ENCODE results near the gene COQ2.
"Not testable (repeated sequence)": the region's sequence is repeated elsewhere in the genome, so short reads cannot be mapped to it uniquely, and the experiment has no call there.

COQ2 gene

DNA sequence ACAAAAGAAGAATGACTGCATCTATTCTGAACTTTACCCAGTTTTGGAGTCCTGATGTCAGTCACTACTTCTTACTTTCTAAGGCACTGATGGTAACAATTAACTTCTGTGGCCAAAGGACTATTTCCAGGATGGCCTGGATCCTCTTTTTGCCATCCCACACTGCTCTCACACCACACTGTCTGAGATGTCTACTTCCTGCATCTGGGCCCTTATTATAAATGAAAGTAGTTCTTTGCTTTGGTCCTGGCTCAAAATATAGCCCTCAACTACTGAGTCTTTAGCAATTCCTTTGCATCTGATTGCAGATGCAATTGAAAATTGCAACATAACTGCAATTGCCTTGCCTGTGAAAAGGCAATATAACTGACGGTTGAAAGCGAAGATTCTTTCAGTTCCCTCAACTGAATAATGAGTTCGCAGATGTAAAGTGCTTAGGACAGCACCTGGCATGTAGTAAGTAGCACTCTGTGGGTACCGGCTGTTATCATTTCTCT, 44.2 kb downstream of the COQ2 start:
- DNase-seq: no peak
- Mint-ChIP-seq H3K27ac (no peak overlapping the region), H3K27me3 (peaks cover 8% of the 10 kb centered on the region), H3K9me3 (peaks cover 6 to 11% of the 10 kb centered on the region in 2 donors), H3K4me3 (no peak overlapping the region), H3K4me1 (peaks cover 58% of the 10 kb centered on the region)
- no peak for ATAC-seq

DNA sequence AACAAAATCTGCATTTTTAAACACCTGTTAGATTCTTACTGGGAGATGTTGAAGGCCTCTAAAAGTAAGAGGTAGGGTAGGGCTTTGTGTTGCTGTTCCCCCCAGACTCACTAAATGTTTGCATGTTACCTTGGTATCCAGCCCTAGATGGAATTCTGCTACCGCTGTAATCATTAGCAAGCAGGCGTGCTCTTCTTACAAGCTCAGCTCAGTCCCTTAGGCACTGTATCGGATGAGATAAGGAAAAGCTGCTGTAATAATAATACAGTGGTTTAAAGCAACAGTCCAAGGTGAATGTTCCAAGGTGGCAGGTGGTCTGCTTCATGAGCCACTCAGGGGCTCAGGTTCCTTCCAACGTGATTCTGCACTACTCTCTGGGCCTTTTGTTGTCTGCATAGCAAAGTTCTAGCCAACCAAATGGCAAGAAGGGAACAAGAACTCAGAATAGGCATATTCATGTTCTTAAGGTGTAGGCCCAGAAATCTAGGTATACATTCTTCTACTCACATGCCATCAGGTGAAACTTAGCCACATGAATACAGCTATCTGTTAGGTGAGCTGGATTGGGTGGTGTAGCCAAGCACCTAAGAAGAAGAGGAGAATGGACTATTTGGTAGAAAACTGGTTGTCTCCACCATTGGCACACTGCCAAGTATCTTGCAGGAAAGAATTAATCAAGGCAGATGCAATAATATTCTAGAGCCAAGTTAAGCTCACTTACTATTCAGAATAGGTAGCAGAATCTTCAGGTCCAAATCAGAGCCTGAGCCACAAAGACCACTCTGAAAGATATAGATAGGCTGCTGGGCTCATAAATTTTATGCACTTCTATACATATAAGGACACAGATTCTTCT, 46.0 kb downstream of the COQ2 start:
- Mint-ChIP-seq H3K9me3 (no peaks in the 10 kb centered on the region), H3K4me1 (peaks cover 70% of the 10 kb centered on the region), H3K27ac (no peak overlapping the region), H3K4me3 (no peak overlapping the region), H3K27me3 (no peaks in the 10 kb centered on the region)
- ATAC-seq (no peak), DNase-seq (no peak)

DNA sequence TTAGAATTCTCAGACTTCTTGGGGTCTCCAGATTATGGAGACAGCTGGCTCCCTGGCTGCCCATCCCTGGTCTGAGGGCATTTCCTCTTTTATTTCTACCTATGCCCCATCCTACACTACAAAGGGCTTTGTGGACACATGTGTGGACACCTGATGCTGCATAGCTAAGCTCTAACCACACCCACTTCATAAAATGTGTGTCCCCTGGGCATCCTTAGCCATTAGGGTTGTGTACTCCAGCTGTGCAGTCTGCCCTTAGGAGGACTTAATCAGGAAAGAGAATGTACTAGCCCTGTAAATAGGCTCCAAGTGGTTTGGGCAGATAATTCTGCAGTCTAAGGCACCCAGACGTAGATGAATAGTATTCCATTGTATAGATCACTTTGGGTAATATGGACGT, 47.0 kb downstream of the COQ2 start:
- ATAC-seq: no peak
- DNase-seq: no peak
- Mint-ChIP-seq H3K9me3 (no peaks in the 10 kb centered on the region), H3K4me3 (no peak overlapping the region), H3K27ac (no peak overlapping the region), H3K4me1 (peaks cover 64% of the 10 kb centered on the region), H3K27me3 (no peaks in the 10 kb centered on the region)

DNA sequence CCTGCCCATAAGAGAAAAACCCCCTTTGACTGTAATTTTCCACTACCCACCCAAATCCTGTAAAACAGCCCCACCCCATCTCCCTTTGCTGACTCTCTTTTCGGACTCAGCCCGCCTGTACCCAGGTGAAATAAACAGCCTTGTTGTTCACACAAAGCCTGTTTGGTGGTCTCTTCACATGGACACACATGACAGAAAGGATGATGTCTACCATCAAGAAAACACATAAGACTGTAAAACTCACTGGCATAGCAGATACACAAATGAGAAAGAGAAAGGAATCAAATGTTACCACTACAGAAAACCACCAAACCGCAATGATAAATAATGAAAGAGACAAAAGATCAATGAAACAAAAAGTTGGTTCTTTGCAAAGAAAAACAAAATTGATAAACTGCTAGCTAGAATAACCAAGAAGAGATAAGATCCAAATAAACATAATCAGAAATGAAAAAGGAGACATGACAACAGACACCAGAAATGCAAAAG, 48.9 kb downstream of the COQ2 start:
- H3K4me1 Mint-ChIP-seq: peaks cover 68% of the 10 kb centered on the region
- peak overlapping the region; percentile 97 to 98 for H3K27ac Mint-ChIP-seq
- peak overlapping the region; percentile 77 to 84 for H3K4me3 Mint-ChIP-seq
- DNase-seq (peak; percentile 43 to 52), ATAC-seq (peak; percentile 53)
- H3K9me3 Mint-ChIP-seq, H3K27me3 Mint-ChIP-seq: not testable (repeated sequence)

DNA sequence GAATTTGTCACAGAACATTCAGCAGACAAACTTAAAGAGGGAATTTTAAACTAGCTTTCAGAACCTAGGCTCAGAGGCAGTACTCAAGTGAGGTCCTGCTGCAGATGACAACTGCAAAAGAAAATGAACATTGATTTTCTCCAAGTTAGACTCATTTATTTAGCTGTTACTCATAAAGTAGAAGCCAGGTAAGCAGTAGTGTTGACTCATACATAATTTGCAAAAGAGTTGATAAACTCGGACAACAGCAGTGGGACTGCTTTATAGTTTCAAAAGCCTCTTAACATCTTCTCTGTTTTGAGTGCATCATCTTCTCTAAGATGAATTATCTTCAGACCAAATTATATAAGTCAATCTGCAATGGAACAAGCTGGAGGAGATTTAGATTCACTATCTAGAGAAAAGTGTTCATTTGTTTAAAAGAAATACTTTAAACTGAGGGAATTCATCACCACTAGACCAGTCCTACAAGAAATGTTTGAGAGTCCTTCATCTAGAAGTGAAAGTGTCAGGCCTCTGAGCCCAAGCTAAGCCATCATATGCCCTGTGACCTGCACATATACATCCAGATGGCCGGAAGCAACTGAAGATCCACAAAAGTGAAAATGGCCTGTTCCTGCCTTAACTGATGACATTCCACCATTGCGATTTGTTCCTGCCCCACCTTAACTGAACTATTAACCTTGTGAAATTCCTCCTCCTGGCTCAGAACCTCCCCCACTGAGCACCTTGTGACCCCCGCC, 49.5 kb downstream of the COQ2 start:
- Mint-ChIP-seq H3K27me3 (no peaks in the 10 kb centered on the region), H3K27ac (peak overlapping the region; percentile 97 to 98), H3K4me1 (peaks cover 66% of the 10 kb centered on the region), H3K4me3 (peak overlapping the region; percentile 77 to 84), H3K9me3 (no peaks in the 10 kb centered on the region)
- DNase-seq: no peak
- peak; percentile 43 for ATAC-seq

DNA sequence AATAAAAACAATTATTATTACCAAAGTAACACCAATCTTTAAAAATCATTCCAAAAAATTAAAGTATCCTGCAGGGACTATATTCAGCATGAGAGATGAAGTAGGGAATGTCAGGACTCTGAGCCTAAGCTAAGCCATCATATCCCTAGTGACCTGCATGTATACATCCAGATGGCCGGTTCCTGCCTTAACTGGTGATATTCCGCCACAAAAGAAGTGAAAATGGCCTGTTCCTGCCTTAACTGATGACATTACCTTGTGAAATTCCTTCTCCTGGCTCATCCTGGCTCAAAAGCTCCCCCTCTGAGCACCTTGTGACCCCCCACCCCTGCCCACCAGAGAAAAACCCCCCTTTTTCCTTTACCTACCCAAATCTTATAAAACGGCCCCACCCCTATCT, 50.2 kb downstream of the COQ2 start:
- DNase-seq, H3K27me3 Mint-ChIP-seq, H3K9me3 Mint-ChIP-seq, ATAC-seq: not testable (repeated sequence)
- H3K4me3 Mint-ChIP-seq: peak overlapping the region in 1 of 2 donors; percentile 77
- H3K27ac Mint-ChIP-seq: peak overlapping the region; percentile 97 to 98
- peaks cover 65% of the 10 kb centered on the region for H3K4me1 Mint-ChIP-seq

DNA sequence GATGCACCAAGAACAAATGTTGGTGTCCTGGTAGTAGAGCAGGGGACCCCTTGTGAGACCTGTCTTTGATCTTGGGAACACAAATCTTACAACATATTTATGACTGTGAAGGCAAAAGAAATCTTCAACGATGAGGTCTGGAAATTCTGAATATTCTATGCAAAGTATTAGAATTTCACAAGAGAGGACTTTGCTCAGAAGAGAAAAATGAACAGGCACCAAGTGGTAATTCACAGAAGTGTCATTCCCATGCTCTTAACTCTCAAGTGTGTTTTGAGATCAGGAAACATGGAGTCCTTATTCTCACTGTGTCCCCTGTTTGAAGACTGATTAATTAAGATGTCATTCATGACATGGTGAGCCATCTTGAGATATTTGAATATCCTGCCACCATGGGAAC, 52.5 kb downstream of the COQ2 start:
- peak overlapping the region; percentile 67 to 68 for H3K4me3 Mint-ChIP-seq
- peak overlapping the region; percentile 91 to 97 for H3K27ac Mint-ChIP-seq
- DNase-seq: no peak
- no peaks in the 10 kb centered on the region for H3K9me3 Mint-ChIP-seq
- H3K27me3 Mint-ChIP-seq: no peaks in the 10 kb centered on the region
- ATAC-seq: no peak
- H3K4me1 Mint-ChIP-seq: peaks cover 59% of the 10 kb centered on the region

DNA sequence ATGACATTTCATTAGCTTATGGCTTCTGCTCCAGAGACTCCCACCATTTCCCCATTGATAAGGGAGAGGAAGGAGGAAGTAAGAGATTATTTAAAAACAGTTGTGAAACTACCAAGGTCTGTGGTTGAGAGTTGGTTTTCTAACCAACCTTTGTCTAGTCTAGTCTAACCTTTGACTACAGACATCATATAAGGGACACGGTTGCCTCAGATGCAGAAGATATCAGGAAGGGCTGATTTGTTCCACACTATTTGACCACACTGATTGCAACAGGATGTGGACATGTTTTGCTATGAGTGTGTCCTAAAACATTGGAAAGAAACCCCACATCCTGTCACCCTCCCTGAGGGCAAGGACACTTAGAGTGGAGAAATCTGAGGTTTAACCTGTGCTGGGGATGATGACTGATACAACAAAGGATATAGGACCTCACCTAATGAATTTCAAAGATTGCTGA, 53.0 kb downstream of the COQ2 start:
- Mint-ChIP-seq H3K27me3 (no peaks in the 10 kb centered on the region), H3K9me3 (no peaks in the 10 kb centered on the region), H3K27ac (peak overlapping the region; percentile 91 to 97), H3K4me1 (peaks cover 59% of the 10 kb centered on the region), H3K4me3 (peak overlapping the region; percentile 67 to 68)
- peak; percentile 90 for ATAC-seq
- DNase-seq: peak; percentile 61 to 83

DNA sequence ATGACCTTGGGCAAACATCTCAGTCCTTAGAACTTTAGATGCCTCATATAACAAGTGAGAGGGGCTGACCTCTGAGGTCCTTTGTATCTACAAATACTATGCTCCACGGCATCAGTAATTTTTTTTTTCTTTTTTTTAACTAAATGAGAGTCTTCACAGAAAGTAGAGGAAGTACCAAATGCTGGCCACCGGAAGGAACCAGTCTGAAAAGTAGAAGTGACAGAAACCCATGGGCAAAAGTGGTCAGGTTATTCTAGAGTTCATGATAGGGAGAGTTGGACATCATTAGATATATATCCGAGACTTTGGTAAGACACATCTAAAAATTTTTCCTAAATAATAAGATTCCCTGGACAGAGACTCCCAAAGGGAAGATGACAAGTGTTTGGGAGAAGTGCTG, 53.7 kb downstream of the COQ2 start:
- peaks cover 54% of the 10 kb centered on the region for H3K4me1 Mint-ChIP-seq
- H3K4me3 Mint-ChIP-seq: peak overlapping the region; percentile 24 to 35
- H3K27ac Mint-ChIP-seq: peak overlapping the region; percentile 19 to 66
- H3K27me3 Mint-ChIP-seq: no peaks in the 10 kb centered on the region
- H3K9me3 Mint-ChIP-seq: no peaks in the 10 kb centered on the region
- no peak for DNase-seq
- ATAC-seq: no peak

DNA sequence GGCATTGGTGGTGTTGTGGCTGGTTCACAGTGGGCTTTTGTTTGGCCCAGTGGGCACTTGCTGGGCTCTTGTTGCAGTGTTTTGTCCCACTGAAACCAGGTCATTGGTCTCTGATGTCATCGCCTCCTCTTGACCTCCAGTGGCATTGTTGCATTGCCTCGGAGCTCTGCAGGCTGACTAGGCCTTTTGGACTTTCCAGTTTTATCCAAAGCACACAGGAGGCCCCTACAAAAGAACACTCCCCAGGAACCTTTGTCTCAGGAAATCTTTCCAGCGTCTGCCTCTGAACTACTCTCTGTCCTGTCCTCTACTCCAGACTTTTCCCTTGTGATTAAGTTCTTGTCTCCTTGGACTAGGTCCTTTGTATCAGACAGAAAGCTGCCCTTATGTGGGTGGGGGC, 54.8 kb downstream of the COQ2 start:
- H3K4me3 Mint-ChIP-seq: no peak overlapping the region

DNA sequence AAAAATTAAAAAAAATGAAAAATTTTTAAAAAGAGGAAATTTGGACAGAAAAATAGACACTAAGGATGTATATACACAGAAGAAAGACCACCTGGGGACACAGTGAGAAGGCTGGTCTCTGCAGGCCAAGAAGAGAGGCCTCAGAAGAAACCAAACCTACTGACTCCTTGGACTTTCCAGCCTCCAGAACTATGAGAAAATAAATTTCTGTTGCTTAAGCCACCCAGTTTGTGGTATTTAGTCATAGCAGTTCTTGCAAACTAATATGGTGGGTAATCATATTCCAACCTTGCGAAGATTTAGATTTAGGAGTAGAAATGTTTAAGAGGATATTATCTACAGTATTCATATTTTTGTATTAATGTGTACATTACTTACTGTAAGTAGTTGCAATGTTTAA, 56.4 kb downstream of the COQ2 start:
- H3K27me3 Mint-ChIP-seq: no peaks in the 10 kb centered on the region
- peaks cover 58% of the 10 kb centered on the region for H3K4me1 Mint-ChIP-seq
- ATAC-seq: no peak
- H3K9me3 Mint-ChIP-seq: no peaks in the 10 kb centered on the region
- no peak overlapping the region for H3K4me3 Mint-ChIP-seq
- H3K27ac Mint-ChIP-seq: no peak overlapping the region
- no peak for DNase-seq

More for the DNA sequence above, 54.8 kb downstream of the COQ2 start:
- Mint-ChIP-seq H3K27me3 (no peaks in the 10 kb centered on the region), H3K4me1 (peaks cover 49% of the 10 kb centered on the region), H3K9me3 (no peaks in the 10 kb centered on the region), H3K27ac (no peak overlapping the region)
- ATAC-seq: no peak
- no peak for DNase-seq

DNA sequence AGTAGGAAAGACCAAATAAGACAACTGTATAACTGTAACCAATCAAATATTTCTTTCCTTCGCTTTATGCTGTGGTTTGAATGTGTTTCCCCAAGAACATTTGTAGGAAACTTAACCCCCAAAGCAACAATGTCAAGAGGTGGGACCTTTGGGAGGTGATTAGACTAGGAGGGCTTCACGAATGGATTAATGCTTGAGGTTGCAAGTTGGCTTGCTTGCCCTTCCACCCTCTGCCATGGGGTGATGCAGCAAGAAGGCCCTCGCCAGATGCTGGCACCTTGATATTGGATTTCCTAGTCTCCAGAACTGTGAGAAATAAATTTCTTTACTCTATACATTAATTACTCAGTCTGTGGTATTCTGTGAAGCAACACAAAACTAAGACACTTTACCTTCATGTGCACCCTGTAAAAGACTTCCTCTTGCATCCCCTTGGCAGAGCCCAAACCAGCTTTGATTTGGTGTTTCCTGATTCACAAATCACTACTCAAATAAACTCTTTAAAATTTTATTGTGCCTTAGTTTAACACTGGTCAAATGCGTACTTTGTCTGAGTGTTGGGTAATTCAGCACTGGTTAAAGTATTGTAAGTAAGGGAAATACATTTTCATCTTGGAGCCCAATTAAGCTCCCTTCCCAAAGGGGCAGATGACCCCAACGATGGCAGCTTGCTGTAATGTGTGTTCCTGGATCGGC, 59.9 kb downstream of the COQ2 start:
- DNase-seq (peak in 1 of 2 donors; percentile 50), ATAC-seq (peak; percentile 64)
- peaks cover 63% of the 10 kb centered on the region for H3K4me1 Mint-ChIP-seq
- H3K27me3 Mint-ChIP-seq: no peaks in the 10 kb centered on the region
- peak overlapping the region in 1 of 2 donors; percentile 63 for H3K4me3 Mint-ChIP-seq
- H3K9me3 Mint-ChIP-seq: no peaks in the 10 kb centered on the region
- peak overlapping the region in 1 of 2 donors; percentile 98 for H3K27ac Mint-ChIP-seq

DNA sequence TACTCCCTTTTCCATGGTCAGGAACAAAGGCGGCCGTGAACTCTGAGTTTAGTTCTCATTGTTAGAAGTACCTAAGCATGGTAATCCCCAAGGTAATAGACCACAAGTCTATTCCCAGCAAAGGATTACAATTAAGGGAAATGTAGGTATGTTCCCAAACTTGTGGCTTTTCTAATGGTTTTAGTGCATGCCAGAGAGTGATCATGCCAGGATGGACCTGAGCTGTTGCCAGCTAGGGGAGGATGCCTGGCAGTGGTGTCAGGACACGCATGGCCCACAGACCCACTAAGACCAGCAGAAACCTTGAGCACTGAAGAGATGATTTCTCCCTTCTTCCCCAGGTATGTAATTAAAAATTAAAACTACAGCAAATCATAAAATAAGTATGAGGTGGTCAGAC, 60.8 kb downstream of the COQ2 start:
- H3K27me3 Mint-ChIP-seq: no peaks in the 10 kb centered on the region
- H3K9me3 Mint-ChIP-seq: no peaks in the 10 kb centered on the region
- H3K4me1 Mint-ChIP-seq: peaks cover 72% of the 10 kb centered on the region
- peak overlapping the region; percentile 35 to 63 for H3K4me3 Mint-ChIP-seq
- ATAC-seq (no peak), DNase-seq (no peak)
- peak overlapping the region in 1 of 2 donors; percentile 98 for H3K27ac Mint-ChIP-seq

DNA sequence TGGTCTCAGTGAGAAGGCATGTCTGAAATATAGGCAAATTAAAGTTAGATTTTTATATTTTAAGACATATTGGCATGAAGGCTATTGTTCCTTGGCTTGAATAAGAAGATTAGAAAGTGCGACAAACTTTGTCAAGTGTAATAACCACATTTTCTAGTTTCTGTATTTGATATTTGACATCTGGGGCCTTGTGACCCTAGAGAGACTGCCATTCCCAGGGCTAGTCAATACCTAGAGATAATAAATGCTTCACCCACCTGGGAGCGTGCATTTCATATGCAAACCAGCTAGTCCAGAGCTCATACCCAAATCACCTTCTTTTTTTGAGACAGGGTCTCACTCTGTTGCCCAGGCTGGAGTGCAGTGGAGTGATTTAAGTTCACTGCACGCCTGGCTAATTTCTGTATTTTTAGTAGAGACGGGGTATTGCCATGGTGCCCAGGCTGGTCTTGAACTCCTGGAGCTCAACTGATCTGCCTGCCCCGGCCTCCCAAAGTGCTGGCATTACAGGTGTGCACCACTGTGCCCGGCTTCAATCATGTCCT, 62.6 kb downstream of the COQ2 start:
- Mint-ChIP-seq H3K9me3 (no peaks in the 10 kb centered on the region), H3K4me1 (peaks cover 89% of the 10 kb centered on the region), H3K27me3 (no peaks in the 10 kb centered on the region), H3K4me3 (no peak overlapping the region), H3K27ac (peak overlapping the region in 1 of 2 donors; percentile 1)
- no peak for DNase-seq
- no peak for ATAC-seq

Data from stimulated activated naive CD8-positive, alpha-beta T cell treated with anti-CD3 and anti-CD28 coated beads, Interleukin-15, amount 100 ng/mL, for 72 hours (primary cell).